Esophagus squamous epithelium (tissue), 4 donors: ENCODE results near the gene ABHD17A.

Experiments used
- POLR2A ChIP-seq, 4 donors: fragments of 450-650 bp; IDR thresholded peaks; one replicate each; pipeline ENCODE4 v1.6.1; 2017; ENCODE audit warnings: antibody characterized with exemption in 4 of 4, mild to moderate bottlenecking in 4 of 4, moderate library complexity in 3 of 4
- TF ChIP-seq, protein P1 (sequence below), 6 experiments: fragments of 450-650 bp in 4 of 6; fragments of 200-600 bp in 2 of 6; sonication (generic) in 2 of 6; IDR thresholded peaks; one replicate each; pipeline ENCODE4 v1.5.1; 2016 to 2019; ENCODE audit warnings: antibody characterized with exemption in 6 of 6, mild to moderate bottlenecking in 4 of 6, moderate library complexity in 4 of 6

- TF ChIP-seq, protein P1, sequence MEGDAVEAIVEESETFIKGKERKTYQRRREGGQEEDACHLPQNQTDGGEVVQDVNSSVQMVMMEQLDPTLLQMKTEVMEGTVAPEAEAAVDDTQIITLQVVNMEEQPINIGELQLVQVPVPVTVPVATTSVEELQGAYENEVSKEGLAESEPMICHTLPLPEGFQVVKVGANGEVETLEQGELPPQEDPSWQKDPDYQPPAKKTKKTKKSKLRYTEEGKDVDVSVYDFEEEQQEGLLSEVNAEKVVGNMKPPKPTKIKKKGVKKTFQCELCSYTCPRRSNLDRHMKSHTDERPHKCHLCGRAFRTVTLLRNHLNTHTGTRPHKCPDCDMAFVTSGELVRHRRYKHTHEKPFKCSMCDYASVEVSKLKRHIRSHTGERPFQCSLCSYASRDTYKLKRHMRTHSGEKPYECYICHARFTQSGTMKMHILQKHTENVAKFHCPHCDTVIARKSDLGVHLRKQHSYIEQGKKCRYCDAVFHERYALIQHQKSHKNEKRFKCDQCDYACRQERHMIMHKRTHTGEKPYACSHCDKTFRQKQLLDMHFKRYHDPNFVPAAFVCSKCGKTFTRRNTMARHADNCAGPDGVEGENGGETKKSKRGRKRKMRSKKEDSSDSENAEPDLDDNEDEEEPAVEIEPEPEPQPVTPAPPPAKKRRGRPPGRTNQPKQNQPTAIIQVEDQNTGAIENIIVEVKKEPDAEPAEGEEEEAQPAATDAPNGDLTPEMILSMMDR (IDR thresholded peaks at IDR 0.05): peak in 1 of 6 experiments; percentile 36
- peak in 3 of 4 donors; percentile 89 to 95 (median 92) for TF ChIP-seq POLR2A (IDR thresholded peaks at IDR 0.05)
Observed at GRCh38 chr19:1875646-1876495, 9.4 kb downstream of the ABHD17A start.
